Activated CD4-positive, alpha-beta T cell treated with anti-CD3 and anti-CD28 coated beads for 4 hours (primary cell): ENCODE data around the gene ADCY9.
"Not testable (repeated sequence)": the region's sequence is repeated elsewhere in the genome, so short reads cannot be mapped to it uniquely, and the experiment has no call there.

Experiments
- DNase-seq, 2 donors: peaks; one replicate each; pipeline ENCODE4 v3.0.0-alpha.2; 2020

ADCY9 gene

DNA sequence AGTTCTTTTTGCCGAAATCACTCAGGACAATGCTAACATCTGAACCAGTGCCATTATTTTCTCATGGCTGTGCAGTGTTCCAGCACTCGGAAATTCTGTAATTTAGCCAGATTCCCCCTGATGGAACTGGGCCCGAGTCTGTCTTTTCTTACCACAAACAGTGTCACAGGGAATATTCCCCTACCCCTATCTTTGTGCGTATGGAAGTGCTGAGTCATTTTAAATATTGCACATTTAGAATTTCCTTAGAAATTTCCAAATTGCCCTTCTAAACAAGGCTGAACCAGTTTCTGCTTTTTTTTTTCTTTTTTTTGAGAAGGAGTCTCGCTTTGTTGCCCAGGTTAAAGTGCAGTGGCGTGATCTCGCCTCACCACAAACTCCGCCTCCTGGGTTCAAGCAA lies 147.7 kb downstream of the ADCY9 start:
- no peak for DNase-seq

DNA sequence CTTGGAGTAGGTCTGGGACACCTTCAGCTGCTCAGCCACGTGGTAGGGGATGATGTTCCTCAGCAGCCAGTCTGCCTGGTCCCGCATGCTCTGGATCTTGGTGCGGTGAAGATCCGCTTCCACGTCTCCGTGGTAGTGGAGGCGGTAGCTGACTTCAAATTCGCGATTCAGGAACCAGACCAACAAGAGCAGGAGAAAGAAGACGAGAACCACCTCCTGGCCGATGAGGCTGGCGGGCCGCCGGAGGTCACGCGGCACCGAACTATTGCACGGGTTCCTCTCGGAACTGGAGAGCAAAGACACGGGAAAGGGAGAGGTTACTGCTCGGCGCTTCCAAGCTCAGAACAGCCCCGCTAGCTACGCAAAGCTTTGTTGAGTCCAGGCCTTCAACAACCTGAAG lies 149.6 kb downstream of the ADCY9 start:
- no peak for DNase-seq

DNA sequence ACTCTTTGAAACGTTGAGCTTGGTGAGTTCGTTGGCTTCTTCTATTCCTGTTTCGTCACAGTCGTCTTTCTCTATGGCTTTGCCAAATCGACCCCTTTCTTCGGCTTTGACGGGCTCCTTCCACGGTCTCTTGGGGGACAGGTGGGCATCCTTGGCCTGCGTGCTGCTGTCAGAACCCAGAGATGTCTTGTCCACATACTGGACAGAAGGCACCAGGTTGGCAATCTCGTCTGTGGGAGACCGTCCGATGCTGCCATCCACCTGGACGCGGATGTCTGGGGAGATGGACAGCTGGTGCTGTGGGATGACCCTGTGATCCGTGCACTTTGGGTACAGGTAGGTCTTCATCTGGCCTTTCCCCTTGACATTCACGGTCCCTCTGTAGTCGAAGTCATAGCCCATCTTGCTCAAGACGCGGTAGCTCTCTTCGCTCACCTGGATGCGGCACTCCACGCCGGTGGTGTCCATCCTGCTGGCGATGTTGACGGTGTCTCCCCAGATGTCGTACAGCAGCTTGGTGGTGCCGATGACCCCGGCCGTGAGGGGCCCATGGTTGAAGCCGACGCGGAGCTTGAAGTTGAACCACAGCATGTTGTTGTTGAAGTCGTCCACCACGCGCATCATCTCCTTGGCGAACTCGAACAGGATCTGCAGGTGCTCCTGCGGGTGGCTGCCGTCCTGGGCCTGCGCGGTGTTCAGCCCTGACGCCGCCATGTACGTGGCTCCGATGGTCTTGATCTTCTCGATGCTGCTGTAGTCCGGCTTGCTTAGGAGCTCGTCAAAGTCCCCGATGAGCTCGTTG lies 150.3 kb downstream of the ADCY9 start:
- DNase-seq: no peak

DNA sequence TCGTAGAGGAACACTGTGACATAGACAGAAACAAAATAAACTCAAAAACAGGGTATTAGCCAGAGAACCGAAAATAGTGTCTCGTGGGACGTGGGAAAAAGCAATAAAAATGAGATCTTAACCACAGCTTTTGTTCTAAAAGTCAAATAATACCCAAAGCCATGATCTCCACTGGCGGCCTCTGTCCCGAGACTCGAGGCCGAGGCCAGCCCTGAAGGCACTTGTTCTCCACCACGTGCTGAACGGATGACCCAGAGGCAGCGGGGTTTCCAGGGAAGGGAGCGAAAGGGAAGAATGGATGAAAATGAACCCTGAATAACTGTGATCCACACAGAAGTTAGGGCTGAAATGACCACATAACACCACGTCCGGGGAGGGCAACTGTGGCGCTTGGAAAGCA lies 150.9 kb downstream of the ADCY9 start:
- DNase-seq: no peak

- DNase-seq: no peak
Measured at GRCh38 chr16:3964686-3965290, 151.5 kb downstream of the ADCY9 start.

GRCh38 chr16:3963886-3964685 lies 152.2 kb downstream of the ADCY9 start:
- DNase-seq: no peak

DNA sequence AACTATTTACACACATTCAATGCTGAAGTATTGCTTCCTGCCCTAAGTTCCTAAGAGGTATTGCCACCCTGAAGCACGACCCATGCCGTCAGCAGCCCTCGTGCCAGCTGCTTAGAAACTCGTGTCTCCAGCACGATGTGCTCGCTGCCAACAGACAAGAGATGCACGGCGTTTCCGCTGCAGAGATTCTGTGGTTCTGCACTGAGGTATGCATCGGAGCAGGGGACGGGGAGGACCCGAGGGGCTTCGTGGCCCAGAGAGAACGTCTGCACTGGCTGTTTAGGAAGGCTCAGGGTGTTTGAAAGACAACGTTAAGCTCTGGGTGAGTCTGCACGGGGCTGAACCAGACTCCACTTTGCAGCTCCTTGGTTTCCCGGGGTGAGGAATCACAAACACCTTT lies 153.0 kb downstream of the ADCY9 start:
- DNase-seq: peak in 1 of 2 donors; percentile 11

- no peak for DNase-seq
Measured at GRCh38 chr16:3961449-3961849, 154.8 kb downstream of the ADCY9 start.

DNA sequence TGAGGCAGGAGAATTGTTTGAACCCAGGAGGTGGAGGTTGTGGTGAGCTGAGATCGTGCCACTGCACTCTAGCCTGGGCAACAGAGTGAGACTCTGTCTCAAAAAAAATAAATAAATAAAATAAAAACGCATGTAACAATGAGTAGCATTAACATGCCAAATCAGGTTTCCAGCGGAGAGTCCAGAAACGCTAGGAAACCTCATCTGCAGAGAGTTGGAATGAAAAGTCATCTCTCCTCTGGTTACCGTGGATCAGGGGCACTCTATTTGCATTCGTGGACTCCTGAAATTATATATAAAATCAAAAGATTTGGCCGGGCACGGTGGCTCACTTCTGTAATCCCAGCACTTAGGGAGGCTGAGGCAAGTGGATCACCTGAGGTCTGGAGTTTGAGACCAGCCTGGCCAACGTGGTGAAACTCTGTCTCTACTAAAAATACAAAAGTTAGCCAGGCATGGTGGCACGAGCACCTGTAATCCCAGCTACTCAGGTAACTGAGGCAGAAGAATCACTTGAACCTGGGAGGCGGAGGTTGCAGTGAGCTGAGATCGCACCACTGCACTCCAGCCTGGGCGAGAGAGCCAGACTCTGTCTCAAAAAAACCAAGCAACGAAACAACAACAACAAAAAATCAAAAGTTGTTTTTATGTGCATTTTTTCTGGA lies 156.2 kb downstream of the ADCY9 start:
- DNase-seq: not testable (repeated sequence)

DNA sequence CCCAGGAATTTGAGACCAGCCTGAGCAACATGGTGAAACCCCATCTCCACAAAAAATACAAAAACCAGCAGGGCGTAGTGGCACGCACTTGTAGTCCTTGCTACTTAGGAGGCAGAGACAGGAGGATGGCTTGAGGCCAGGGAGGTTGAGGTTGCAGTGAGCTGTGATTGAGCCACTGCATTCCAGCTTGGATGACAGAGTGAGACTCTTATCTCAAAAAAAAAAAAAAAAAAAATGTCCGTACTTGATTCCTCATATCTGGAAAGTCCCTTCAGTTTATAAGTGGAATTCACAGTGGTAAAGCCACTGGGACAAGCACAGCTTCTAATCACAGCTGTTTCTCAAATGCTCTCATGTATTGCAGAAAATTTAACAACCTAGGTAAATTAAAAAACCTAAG lies 157.1 kb downstream of the ADCY9 start:
- no peak for DNase-seq

- no peak for DNase-seq
Measured at GRCh38 chr16:3957344-3957980, 158.8 kb downstream of the ADCY9 start.

DNA sequence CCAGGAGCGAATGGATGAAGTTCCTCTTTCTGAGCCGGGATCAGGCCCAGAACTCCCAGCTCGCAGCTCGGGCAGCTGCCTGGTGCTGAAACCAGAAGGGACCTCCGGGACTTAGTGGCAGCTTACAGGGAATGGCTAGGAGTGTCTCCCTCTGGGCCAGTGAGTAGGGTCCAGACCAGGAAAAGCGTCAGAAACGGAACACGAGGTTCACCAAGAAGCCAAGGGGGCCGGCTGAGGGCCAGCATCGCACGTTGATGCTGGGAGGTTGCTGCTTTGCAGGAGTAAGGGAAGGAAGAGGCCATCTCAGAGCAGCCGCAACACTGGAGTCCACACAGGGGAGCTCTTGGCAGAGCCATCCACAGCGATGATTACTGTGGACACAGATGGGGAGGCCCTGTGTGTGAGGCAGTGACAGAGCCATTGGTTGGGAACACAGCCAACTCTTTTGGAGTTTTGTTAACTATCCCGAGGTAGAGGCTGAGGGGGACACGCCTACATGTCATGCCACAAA lies 161.8 kb downstream of the ADCY9 start:
- DNase-seq: no peak

DNA sequence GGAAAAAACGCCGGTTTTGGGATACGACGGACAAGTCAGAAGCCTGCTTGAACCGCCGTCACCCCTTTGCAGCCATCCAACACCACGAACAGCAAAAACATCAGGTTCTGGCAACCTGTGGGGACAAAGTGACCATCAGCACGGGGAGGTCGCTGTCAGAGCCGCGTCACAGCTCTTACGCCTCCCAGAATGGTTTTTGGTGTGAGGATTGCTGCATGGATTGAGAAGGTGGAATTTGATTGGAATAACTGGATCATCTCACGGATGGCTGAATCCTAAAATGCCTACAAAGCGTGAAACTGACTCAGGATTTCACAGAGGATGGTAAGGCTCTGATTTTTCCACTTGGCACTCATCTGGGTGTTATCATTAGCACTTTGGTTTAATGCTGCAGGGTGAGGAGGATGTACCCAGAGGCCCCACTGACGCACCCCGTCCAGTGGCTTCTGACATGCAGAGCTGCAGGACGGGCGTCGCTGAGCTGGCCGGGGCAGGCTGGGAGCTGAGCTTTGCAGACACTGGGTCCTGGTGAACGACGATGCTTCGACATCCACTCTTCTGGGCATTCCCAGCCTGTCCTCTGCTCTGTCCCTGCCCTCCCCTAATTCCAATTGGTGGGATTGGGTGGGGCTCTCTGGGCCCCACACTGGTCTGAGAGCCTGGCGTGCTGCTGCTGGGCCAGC lies 162.4 kb downstream of the ADCY9 start:
- DNase-seq: no peak

- no peak for DNase-seq
Measured at GRCh38 chr16:3952737-3953131, 163.5 kb downstream of the ADCY9 start.

DNA sequence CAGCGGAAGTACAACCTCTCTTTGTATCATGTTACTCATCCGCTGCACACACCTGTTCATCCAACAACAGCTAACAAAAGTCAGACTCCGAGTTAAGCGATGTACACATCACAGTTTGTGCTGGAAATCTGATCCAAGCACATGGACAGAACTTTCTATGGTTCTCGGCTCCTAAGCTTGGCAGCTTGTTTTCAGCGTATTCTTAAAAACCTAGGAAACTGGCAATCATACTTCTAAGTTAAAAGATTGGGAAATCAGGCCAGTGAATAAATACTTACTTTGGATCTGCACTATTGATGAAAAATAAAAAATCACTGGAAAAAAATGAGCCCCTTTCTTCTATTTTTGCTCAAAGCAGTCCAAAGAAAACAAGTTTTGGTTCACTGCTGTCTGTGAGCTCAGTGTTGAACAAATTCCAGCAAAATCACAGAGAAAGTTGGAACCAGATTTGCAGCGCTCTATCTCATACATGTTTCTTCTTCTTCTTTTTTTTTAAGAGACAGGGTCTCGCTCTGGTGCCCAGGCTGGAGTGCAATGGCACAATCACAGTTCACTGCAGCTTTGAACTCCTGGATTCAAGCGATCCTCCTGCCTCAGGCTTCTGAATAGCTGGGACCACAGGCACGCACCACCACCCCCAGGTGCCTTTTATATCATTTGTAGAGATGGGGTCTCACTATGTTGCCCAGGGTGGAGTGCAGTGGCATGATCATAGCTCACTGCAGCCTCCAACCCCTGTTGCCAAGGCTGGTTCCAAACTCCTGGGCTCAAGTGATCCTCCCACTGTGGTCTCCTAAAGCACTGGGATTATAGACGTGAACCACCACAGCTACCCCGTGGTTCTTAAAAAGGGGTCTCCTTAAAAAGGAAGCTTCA lies 164.1 kb downstream of the ADCY9 start:
- DNase-seq: no peak

GRCh38 chr16:3951380-3951779 lies 164.9 kb downstream of the ADCY9 start:
- DNase-seq: not testable (repeated sequence)

DNA sequence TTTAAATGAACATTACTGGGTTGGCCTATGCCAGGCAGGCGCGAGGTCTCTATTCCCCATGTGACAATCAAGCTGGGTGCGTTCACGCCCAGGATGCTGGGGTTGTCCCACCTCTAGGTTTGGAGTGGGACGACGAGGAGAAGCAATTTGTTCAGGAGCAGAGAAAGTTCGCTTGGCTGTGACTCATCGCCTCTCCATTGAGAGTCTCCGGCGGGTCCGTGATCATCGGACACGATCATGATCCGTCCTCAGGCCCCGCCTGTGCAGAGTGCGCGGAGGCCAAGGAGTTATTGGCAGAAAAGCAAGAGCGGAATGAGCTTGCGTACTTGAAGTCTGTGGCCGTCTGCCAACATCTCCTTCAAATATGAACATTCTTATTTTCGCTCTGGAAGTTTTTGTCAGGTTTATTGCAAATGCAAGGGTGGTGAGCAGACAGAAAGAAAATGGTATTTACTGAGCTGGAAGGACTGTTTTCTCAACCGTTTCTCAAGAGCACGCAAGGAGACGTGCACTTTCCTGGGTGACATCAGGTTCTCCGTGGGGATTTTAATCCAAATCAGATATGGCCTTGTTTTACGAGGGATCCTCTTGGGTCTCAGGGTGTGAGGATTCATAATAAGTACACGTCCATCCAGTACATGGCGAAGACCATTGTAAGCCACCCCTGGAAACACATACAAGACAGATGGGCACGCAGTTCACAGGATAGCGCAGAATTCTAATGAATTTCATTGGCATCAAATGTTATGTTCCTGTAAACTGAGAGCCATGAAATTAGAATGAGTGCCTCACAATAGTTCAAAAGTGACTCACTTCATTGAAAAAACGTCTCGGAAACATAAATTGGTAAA lies 165.7 kb downstream of the ADCY9 start:
- no peak for DNase-seq

- DNase-seq: no peak
Measured at GRCh38 chr16:3949946-3950342, 166.3 kb downstream of the ADCY9 start.

- DNase-seq: no peak
Measured at GRCh38 chr16:3949287-3949686, 167.0 kb downstream of the ADCY9 start.
